Ascending aorta (tissue), 2 donors: Measurements from ENCODE around the gene LYRM4. TPM values are rescaled to one million over a fixed set of nuclear protein-coding genes. Genes with fewer than 3 reads are reported as not detected.
A peak's percentile ranks its signal among the peaks of the same experiment; 100 is the strongest.

Source experiments
- DNase-seq, 2 donors: peaks; one replicate each; pipeline ENCODE4 v3.0.0-alpha.2; 2019; ENCODE audit warnings: low spot score in 2 of 2
- H3K27ac ChIP-seq, 2 donors: fragments of 200-600 bp; sonication (generic); one replicate each; pipeline ENCODE4 v1.5.1; 2016 to 2017; ENCODE audit warnings: mild to moderate bottlenecking in 1 of 2
- H3K27me3 ChIP-seq: fragments of 200-600 bp; sonication (generic); one replicate; pipeline ENCODE4 v1.5.1; 2017
- H3K36me3 ChIP-seq, 2 donors: fragments of 200-600 bp; sonication (generic); one replicate each; pipeline ENCODE4 v1.5.1; 2016
- H3K4me1 ChIP-seq, 2 donors: fragments of 200-600 bp; sonication (generic); one replicate each; pipeline ENCODE4 v1.5.1; 2016 to 2017; ENCODE audit warnings: mild to moderate bottlenecking in 1 of 2
- H3K4me3 ChIP-seq, 2 donors: fragments of 200-600 bp; sonication (generic); one replicate each; pipeline ENCODE4 v1.5.1; 2016 to 2017; ENCODE audit warnings: mild to moderate bottlenecking in 1 of 2
- H3K9me3 ChIP-seq, 2 donors: fragments of 200-600 bp; sonication (generic); one replicate each; pipeline ENCODE4 v1.5.1; 2016
- intact Hi-C: fragments of 100-400 bp; cut with DNase I; formaldehyde crosslinking; loops from one replicate; pipeline ENCODE4 v1.15.1; 2023
- total RNA-seq: library from RNA; depleted of rRNA; stranded (reverse); fragments of >200 nt; gene quantifications from one replicate; pipeline ENCODE4 v1.1.0, GENCODE V29; 2016
- TF ChIP-seq, protein P1 (sequence below), 3 experiments: fragments of 200-600 bp in 2 of 3; fragments of 450-650 bp in 1 of 3; sonication (generic) in 2 of 3; IDR thresholded peaks; one replicate each; pipeline ENCODE4 v1.5.1; 2016 to 2019; ENCODE audit warnings: antibody characterized with exemption in 3 of 3, mild to moderate bottlenecking in 1 of 3, moderate library complexity in 1 of 3

The LYRM4 gene
- total RNA-seq, 1 donor from 2014 or later = 10.5 TPM

DNA sequence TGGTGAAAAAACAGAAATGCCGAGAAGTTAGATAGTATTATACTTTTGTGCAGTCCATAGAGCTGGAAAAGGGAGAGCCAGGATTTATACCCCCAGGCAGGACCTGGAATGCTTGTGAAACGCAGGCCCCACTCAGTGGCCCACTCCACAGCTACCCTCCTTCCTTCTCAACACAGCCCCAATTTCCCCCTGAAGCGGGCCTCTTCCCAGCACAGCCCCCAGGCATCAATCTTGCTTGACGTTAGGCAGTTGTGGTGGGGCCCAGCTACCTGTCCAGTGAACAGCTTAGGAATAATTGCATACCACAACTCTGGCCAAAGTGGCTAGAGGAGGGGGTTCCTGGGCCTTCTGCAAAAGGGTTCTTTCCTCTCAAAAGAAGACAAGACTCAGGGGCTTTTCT is 114.4 kb downstream of the LYRM4 start:
- no peak overlapping the region for H3K4me3 ChIP-seq
- no peak overlapping the region for H3K27ac ChIP-seq
- no peak for DNase-seq
- intact Hi-C loops = loop anchor here (10.0 kb wide), 3 partner anchors 108 to 1168 kb away; no protein-coding TSS in a partner anchor
- no peaks in the 10 kb centered on the region for H3K36me3 ChIP-seq
- H3K27me3 ChIP-seq = no peaks in the 10 kb centered on the region
- TF ChIP-seq, protein P1, sequence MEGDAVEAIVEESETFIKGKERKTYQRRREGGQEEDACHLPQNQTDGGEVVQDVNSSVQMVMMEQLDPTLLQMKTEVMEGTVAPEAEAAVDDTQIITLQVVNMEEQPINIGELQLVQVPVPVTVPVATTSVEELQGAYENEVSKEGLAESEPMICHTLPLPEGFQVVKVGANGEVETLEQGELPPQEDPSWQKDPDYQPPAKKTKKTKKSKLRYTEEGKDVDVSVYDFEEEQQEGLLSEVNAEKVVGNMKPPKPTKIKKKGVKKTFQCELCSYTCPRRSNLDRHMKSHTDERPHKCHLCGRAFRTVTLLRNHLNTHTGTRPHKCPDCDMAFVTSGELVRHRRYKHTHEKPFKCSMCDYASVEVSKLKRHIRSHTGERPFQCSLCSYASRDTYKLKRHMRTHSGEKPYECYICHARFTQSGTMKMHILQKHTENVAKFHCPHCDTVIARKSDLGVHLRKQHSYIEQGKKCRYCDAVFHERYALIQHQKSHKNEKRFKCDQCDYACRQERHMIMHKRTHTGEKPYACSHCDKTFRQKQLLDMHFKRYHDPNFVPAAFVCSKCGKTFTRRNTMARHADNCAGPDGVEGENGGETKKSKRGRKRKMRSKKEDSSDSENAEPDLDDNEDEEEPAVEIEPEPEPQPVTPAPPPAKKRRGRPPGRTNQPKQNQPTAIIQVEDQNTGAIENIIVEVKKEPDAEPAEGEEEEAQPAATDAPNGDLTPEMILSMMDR (IDR thresholded peaks at IDR 0.05) = no peak
- no peaks in the 10 kb centered on the region for H3K9me3 ChIP-seq
- no peaks in the 10 kb centered on the region for H3K4me1 ChIP-seq

DNA sequence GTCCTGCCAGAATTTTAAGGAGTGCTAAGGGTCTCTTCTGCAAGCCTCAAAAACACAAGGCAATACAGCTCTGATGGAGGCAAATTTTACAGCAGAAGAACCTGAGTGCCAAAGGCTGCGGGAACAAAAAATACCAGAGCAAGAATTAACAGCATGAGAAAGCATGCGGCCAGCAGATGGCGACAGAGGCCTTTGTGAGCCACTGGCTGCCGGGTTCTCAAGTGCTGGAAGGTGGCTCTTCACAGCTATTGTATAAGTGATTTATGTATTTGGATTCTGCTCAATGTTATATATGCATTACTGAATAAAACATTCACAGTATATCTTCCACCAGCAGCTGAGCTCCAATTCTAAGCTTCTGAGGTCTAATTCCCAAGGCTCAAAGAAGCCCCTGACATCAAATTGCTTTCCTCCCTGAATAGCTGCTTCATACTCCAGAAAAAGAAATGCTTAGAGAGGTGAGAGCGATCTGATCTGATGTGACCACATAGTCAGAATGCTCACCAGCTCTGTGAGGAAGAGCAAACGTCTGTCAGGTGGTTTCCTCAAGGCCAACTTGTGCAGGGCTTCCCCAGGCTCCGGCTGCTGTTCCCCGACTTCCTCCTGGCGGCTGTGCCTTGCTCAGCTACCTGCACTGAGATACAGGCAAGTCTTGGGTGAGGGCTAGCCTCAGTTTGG is 117.0 kb downstream of the LYRM4 start:
- H3K4me3 ChIP-seq = no peak overlapping the region
- TF ChIP-seq, protein P1 (IDR thresholded peaks at IDR 0.05) = peak; percentile 77 to 96 (median 83)
- intact Hi-C loops = loop anchor here (1.0 to 10.0 kb wide), 5 partner anchors 71 to 1404 kb away; no protein-coding TSS in a partner anchor

DNA sequence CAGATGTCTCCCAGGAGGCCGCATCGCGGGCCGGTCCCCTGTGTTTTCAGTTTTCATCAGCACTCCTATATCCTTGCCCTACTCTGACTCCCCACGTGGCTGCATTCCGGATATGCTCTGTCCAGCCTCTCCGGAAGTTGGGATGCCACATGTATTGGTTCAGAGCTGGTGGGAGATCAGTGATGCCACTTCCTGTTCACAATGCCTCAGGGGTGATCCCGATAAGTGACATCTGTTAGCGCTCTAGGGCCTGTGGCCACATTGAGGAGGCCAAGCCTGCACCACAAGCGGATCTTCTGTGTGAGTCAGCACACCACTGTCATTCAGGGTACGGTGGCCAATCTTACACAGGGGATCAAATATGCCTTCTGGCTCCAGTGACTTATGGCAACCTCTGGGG is 117.8 kb downstream of the LYRM4 start:
- no peak for DNase-seq
- no peaks in the 10 kb centered on the region for H3K4me1 ChIP-seq
- H3K27me3 ChIP-seq = no peaks in the 10 kb centered on the region
- no peak overlapping the region for H3K27ac ChIP-seq
- H3K36me3 ChIP-seq = no peaks in the 10 kb centered on the region
- H3K4me3 ChIP-seq = no peak overlapping the region
- intact Hi-C loops = loop anchor here (1.0 to 10.0 kb wide), 5 partner anchors 72 to 1404 kb away; no protein-coding TSS in a partner anchor
- no peaks in the 10 kb centered on the region for H3K9me3 ChIP-seq
- TF ChIP-seq, protein P1 (IDR thresholded peaks at IDR 0.05) = no peak

More for the DNA sequence above, 117.0 kb downstream of the LYRM4 start:
- Histone ChIP-seq H3K4me1 (no peaks in the 10 kb centered on the region), H3K27me3 (no peaks in the 10 kb centered on the region), H3K9me3 (no peaks in the 10 kb centered on the region), H3K27ac (no peak overlapping the region), H3K36me3 (no peaks in the 10 kb centered on the region)
- peak in 1 of 2 donors; percentile 89 for DNase-seq

DNA sequence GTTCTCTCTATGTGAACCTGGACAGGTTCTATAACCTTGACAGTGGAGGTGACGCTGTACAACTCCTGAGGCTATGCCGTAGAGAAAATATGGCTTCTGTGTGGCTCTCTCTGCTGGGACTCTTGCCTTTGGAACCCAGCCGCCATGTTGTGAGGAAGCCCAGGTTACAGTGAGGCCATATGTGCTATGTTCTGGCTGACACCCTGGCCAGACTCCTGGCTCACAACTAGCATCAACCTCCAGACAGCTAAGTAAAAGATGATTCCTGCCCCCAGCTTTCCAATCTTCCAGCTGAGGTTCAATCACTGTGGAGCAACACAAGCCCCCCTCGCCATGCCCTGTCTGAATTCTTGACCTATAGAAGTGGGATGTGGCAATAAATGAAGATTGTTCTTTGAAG is 118.6 kb downstream of the LYRM4 start:
- DNase-seq = no peak
- no peaks in the 10 kb centered on the region for H3K4me1 ChIP-seq
- H3K27me3 ChIP-seq = no peaks in the 10 kb centered on the region
- no peaks in the 10 kb centered on the region for H3K36me3 ChIP-seq
- intact Hi-C loops = loop anchor here (2.0 to 10.0 kb wide), 4 partner anchors 73 to 1173 kb away; no protein-coding TSS in a partner anchor
- no peak overlapping the region for H3K4me3 ChIP-seq
- TF ChIP-seq, protein P1 (IDR thresholded peaks at IDR 0.05) = no peak
- no peaks in the 10 kb centered on the region for H3K9me3 ChIP-seq
- no peak overlapping the region for H3K27ac ChIP-seq

DNA sequence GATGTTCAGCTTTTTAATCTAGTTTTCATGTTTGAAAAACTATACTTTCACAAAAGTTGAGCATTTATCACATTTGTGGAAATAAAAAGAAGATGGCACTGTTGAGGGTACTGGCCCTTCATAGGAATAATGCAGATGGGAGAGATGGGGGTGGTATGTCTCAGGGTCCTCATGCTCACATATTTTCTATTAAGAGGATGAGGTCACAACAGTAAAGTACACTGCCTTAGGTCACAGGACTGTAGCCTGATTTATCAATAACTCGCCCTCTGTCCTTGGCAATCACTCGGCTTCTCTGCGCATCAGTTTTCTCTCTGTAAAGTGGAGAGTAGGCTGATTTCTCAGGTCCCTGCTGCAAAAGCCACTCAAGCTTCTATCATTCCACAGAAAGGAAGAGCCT is 119.7 kb downstream of the LYRM4 start:
- no peaks in the 10 kb centered on the region for H3K9me3 ChIP-seq
- intact Hi-C loops = loop anchor here (10.0 kb wide), 3 partner anchors 114 to 1174 kb away; no protein-coding TSS in a partner anchor
- no peak overlapping the region for H3K27ac ChIP-seq
- no peaks in the 10 kb centered on the region for H3K36me3 ChIP-seq
- no peak overlapping the region for H3K4me3 ChIP-seq
- TF ChIP-seq, protein P1 (IDR thresholded peaks at IDR 0.05) = no peak
- no peaks in the 10 kb centered on the region for H3K4me1 ChIP-seq
- no peak for DNase-seq
- no peaks in the 10 kb centered on the region for H3K27me3 ChIP-seq
